ENCODE data around the gene HCN2. TPM values are rescaled to one million over a fixed set of nuclear protein-coding genes. Genes with fewer than 3 reads are reported as not detected.
A peak's percentile ranks its signal among the peaks of the same experiment; 100 is the strongest.

The HCN2 gene
- total and polyA plus RNA-seq, 10 donors, result 0.09 to 1.1 (median 0.31) TPM; not detected in 2

DNA sequence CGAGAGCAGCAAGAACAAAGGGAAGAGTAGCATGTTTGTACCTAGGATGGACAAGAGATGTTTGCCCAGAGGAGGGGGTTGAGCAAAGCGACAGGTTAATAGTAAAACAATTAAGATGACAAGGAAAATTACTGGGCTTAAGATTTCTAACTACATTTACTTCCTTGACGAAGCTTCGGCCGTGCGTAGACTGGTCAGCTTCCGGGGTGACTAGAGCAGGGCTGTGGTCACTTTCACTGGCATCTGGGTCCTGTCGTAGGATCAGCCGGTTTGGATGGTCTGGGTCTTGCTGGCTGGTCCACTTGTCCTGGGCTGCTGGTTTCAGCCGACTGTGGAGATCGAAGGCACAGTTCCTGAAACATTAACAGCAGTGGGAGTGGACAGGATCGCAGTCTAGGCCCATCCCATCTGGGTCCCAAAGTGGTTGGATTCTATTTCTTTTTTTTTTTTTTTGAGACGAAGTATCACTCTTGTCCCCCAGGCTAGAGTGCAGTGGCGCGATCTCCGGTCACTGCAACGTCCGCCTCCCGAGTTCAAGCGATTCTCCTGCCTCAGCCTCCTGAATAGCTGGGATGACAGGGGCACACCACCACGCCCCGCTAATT lies 22.3 kb upstream of the HCN2 start:
- H3K4me1 ChIP-seq, result peaks cover 0 to 18% (median 9%) of the 10 kb centered on the region in 6 donors
- TF ChIP-seq, protein P1, sequence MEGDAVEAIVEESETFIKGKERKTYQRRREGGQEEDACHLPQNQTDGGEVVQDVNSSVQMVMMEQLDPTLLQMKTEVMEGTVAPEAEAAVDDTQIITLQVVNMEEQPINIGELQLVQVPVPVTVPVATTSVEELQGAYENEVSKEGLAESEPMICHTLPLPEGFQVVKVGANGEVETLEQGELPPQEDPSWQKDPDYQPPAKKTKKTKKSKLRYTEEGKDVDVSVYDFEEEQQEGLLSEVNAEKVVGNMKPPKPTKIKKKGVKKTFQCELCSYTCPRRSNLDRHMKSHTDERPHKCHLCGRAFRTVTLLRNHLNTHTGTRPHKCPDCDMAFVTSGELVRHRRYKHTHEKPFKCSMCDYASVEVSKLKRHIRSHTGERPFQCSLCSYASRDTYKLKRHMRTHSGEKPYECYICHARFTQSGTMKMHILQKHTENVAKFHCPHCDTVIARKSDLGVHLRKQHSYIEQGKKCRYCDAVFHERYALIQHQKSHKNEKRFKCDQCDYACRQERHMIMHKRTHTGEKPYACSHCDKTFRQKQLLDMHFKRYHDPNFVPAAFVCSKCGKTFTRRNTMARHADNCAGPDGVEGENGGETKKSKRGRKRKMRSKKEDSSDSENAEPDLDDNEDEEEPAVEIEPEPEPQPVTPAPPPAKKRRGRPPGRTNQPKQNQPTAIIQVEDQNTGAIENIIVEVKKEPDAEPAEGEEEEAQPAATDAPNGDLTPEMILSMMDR (IDR thresholded peaks at IDR 0.05 in 8 of 11, conservative IDR thresholded peaks at IDR 0.05 in 3 of 11), result no peak
- no peak for TF ChIP-seq POLR2AphosphoS5 (IDR thresholded peaks at IDR 0.05)
- TF ChIP-seq POLR2A (IDR thresholded peaks at IDR 0.05), result no peak
- WGBS, 5 donors, result 82 to 93% (median 89%) methylated on average over 5 to 22 of the region's 22 CpGs
- peak overlapping the region in 1 of 8 donors; percentile 54 for H3K4me3 ChIP-seq
- no peaks in the 10 kb centered on the region for H3K9me3 ChIP-seq
- intact Hi-C loops (cut with DNase I; ENCODE audit: low total_unique reads), result no loop called here
- H3K27me3 ChIP-seq (replicated peaks in 1 of 7), result no peaks in the 10 kb centered on the region
- peak overlapping the region in 7 of 8 donors; percentile 63 to 94 (median 79) for H3K27ac ChIP-seq
- no peaks in the 10 kb centered on the region for H3K36me3 ChIP-seq
- no peak for DNase-seq

DNA sequence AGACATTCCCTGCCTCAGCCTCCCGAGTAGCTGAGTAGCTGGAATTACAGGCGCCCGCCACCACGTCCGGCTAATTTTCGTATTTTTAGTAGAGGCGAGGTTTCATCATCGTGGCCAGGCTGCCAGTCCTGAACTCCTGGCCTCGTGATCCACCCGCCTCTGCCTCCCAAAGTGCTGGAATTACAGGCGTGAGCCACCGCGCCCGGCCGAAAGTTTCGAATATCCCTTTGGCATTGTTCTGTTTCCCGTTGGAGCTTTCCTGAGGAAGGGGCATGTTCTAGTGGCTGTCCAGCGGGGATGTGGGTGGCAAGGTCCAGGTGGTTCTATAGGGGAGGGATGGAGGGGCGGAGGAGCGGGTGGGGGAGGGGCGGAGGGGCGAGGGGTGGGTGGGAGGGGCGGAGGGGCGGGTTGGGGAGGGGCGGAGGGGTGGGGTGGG lies 19.4 kb upstream of the HCN2 start:
- no peaks in the 10 kb centered on the region for H3K9me3 ChIP-seq
- H3K4me3 ChIP-seq, result no peak overlapping the region
- H3K4me1 ChIP-seq, result peaks cover 22 to 43% (median 32%) of the 10 kb centered on the region in 6 donors
- no peaks in the 10 kb centered on the region for H3K36me3 ChIP-seq
- intact Hi-C loops (cut with DNase I; ENCODE audit: low total_unique reads), result loop anchor here (5.0 kb wide), 1 partner anchor 38 kb away; the partner anchor contains the start of gene CDC34
- WGBS, 5 donors, result 62 to 75% (median 70%) methylated on average over 16 to 20 of the region's 25 CpGs
- TF ChIP-seq, protein P1 (IDR thresholded peaks at IDR 0.05 in 8 of 11, conservative IDR thresholded peaks at IDR 0.05 in 3 of 11), result no peak
- no peak for TF ChIP-seq POLR2AphosphoS5 (IDR thresholded peaks at IDR 0.05)
- no peak for TF ChIP-seq POLR2A (IDR thresholded peaks at IDR 0.05)
- no peak for DNase-seq
- H3K27ac ChIP-seq, result peak overlapping the region in 2 of 8 donors; percentile 48 to 68
- no peaks in the 10 kb centered on the region for H3K27me3 ChIP-seq (replicated peaks in 1 of 7)

DNA sequence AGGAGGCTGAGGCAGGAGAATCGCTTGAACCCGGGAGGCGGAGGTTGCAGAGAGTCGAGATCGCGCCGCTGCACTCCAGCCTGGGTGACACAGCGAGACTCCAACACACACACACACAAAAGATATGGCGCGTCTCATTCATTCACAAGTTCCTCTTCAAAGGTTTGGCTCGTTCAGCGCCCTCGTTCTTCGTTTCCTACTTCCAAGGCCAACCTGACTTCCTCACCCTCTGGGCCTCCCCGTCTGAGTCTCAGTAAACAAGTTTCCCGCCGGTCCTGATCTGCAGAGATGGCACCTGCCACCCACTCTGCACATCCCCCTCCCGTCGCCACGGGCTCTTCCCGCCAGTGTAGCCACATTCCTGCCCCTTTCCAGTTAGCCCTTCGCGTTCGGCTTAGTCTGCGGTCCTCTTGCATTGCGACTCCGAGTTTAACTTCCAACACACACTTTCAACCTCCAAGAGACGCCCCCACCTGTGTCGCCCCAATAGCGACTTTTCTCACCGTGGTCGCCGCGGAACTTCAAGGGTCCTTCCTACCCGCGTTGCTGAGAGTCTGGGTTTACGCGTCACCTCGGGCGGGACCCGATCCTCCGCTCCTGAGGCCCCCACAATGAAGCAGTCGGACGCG lies 18.6 kb upstream of the HCN2 start:
- intact Hi-C loops (cut with DNase I; ENCODE audit: low total_unique reads), result loop anchor here (5.0 kb wide), 1 partner anchor 39 kb away; the partner anchor contains the start of gene CDC34
- Histone ChIP-seq H3K4me3 (peak overlapping the region; percentile 23 to 97 (median 84)), H3K27ac (peak overlapping the region; percentile 75 to 97 (median 90)), H3K4me1 (peaks cover 28 to 51% (median 40%) of the 10 kb centered on the region in 6 donors), H3K9me3 (no peaks in the 10 kb centered on the region), H3K27me3 (replicated peaks in 1 of 7) (no peaks in the 10 kb centered on the region), H3K36me3 (peaks cover 0 to 2% (median 0%) of the 10 kb centered on the region in 6 donors)
- TF ChIP-seq POLR2AphosphoS5 (IDR thresholded peaks at IDR 0.05) (peak; percentile 43 to 68 (median 63)), POLR2A (IDR thresholded peaks at IDR 0.05) (no peak)
- TF ChIP-seq, protein P1 (IDR thresholded peaks at IDR 0.05 in 8 of 11, conservative IDR thresholded peaks at IDR 0.05 in 3 of 11), result no peak
- WGBS, 5 donors, result 0 to 4% (median 2%) methylated on average over 41 to 45 of the region's 45 CpGs
- peak; percentile 87 for DNase-seq

DNA sequence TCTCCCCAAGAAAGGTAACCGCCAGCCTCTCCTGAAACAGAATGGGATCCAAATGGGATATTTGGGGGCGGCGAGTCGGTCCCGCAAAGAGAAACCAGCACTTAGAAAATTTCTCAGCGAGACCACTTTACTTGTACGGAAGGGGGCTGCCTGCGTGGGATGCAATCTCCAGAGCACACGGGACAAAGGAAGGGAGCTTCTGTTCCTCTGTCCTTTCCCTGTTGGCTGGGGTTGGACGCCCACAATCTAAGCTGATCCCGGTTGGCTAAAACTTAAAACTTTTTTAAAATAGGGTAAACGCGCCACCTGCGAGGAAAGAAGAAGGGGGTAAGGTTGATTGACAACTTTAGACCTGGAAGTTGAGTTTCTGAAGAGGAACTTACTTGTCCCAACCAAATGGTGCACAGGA lies 18.1 kb upstream of the HCN2 start:
- Histone ChIP-seq H3K27ac (peak overlapping the region; percentile 75 to 97 (median 90)), H3K36me3 (peaks cover 0 to 6% (median 0%) of the 10 kb centered on the region in 6 donors), H3K4me3 (peak overlapping the region; percentile 23 to 97 (median 84)), H3K27me3 (replicated peaks in 1 of 7) (no peaks in the 10 kb centered on the region), H3K9me3 (no peaks in the 10 kb centered on the region), H3K4me1 (peaks cover 30 to 56% (median 45%) of the 10 kb centered on the region in 6 donors)
- WGBS, 5 donors, result 0 to 2% (median 1%) methylated on average over 10 to 14 of the region's 14 CpGs
- TF ChIP-seq POLR2A (IDR thresholded peaks at IDR 0.05), result peak in 1 of 3 donors; percentile 11
- TF ChIP-seq, protein P1 (IDR thresholded peaks at IDR 0.05 in 8 of 11, conservative IDR thresholded peaks at IDR 0.05 in 3 of 11), result no peak
- no peak for DNase-seq
- intact Hi-C loops (cut with DNase I; ENCODE audit: low total_unique reads), result loop anchor here (5.0 kb wide), 1 partner anchor 39 kb away; the partner anchor contains the start of gene CDC34
